H54 (cell line): ENCODE measurements around the gene NSMCE1.

Source experiments
- DNase-seq: peaks from one replicate; pipeline ENCODE4 v3.0.0; 2011; ENCODE audit warnings: low spot score, mixed read lengths; ENCODE audit not compliant: insufficient read length
- FAIRE-seq: peaks from 3 replicates; lab custom pipeline; 2011; peaks lifted over from hg19 to GRCh38; lab: Jason Lieb, UNC
- POLR2A ChIP-seq: IDR thresholded peaks from 2 replicates; pipeline ENCODE4 v1.6.1; 2011; ENCODE audit warnings: low read depth, mild to moderate bottlenecking, low read length

Gene NSMCE1

DNA sequence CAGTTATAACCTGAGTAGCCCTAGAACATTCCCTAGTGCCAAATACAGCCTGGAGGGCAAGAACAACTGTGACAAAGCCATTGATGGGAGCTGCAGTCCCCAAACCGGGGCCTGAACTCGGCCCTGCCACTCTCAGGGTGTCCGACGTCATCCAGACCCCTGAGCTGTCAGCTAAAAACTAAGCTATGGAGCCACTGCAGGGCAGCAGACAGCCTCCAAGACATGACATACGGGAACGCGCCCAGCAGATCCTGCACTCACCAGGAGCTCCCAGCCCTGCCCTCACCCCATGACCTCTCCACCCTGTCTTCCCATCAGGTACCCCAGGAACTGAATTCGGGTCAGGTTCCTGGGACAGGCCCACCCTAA lies 36.9 kb downstream of the NSMCE1 start:
- no peak for DNase-seq
- no peak for TF ChIP-seq POLR2A
- no peak for FAIRE-seq

- TF ChIP-seq POLR2A = no peak
- no peak for DNase-seq
Observed at GRCh38 chr16:27230562-27231001, 38.0 kb downstream of the NSMCE1 start.

DNA sequence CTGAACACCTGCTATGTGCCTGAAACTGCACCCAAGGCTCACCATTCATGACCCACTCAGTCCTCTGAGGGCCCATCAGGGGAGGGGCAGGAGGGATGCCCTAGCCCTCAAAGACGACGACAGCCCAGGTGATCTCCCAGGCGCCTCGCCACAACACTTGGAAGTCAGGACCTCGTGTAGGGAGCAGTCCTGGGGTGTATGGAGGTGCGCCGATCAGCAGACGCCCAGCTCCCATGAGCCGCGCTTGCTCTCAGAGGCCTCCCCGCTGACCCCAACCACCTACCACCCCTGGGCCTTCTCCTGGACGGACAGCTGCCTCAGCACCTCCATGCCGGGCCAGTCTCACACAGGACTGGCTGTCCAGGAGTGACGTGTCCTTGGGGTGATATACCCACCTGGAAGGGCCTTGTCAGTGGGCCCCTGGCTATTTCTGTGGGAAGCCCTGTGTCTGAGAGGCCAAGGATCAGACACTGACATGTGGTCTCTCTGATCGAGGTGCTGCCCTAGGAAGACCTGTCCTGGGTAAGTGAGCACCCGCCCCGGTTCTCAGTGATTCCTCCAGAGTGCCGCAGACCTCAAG lies 38.6 kb downstream of the NSMCE1 start:
- TF ChIP-seq POLR2A = no peak
- no peak for FAIRE-seq

More at GRCh38 chr16:27230562-27231001, 38.0 kb downstream of the NSMCE1 start:
- FAIRE-seq = no peak

DNA sequence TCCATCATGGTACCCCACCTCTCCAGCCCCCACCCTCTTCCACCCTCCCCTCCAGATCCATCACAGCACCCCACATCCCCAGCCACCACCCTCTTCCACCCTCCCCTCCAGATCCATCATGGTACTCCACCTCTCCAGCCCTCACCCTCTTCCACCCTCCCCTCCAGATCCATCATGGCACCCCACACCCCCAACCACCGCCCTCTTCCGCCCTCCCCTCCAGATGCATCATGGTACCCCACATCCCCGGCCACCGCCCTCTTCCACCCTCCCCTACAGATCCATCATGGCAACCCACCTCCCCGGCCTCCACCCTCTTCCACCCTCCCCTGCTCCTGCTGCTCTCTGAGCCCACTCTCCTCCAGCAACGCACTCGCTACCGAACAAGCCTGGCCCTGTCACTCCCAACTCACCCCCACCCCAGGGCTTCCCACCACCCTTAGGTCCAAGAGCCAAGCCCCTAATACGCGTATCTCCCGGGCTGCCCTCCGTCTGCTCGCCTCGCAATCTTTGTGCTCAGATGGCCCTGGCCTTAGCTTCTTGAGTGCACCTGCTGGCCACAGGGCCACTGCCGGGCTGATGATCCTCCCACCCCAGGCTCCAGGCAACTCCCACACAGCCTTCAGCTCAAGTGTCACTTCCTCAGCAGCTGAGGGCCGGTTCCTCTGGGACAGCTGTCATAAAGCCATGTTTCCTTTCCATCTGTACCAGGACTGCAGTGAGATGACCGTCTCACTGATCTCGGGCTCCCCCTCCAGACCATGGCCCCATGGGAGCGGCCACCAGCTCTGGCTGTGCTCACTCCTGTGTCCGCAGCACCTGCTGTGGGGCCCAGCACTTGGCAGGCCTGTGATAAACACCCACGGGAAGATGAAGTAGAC lies 39.7 kb downstream of the NSMCE1 start:
- FAIRE-seq (no peak), DNase-seq (no peak)
- TF ChIP-seq POLR2A = no peak

More for the DNA sequence above, 38.6 kb downstream of the NSMCE1 start:
- DNase-seq = no peak

GRCh38 chr16:27228045-27228444 lies 40.5 kb downstream of the NSMCE1 start:
- no peak for DNase-seq
- FAIRE-seq = no peak

DNA sequence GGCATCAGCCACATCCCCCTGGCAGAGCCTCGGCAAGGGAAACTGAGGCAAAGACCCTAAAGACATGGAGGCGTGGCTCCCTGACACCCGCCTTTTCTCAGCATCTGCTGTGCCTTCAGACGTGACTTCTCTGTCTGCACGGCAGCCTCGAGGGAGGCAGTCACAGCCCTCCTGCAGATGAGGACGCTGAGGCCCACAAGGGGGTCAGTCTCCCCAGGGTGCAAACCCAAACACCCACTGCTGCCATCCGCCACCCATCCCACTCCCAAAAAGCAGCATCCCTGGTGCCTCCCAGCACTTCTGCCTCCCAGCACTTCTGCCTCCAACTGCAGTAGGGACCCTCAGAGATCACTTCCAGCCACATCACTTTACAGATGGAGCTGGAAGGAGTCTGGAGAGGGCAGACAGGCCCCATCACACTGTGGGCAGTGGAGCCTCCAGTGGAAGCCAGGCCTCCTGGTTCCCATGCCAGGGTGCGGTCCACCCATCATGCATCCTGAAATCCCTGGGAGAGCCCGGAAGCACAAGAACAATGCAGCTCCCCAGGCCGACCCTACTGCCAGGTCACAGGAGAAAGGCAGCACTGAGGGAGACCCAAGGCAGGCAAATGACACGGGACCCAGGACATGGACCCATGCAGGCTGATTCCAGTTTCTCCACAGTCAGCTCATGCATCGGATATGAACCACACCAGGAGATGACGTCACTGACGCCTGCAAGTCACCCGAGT lies 41.4 kb downstream of the NSMCE1 start:
- no peak for TF ChIP-seq POLR2A
- FAIRE-seq = no peak
- no peak for DNase-seq

More at GRCh38 chr16:27228045-27228444, 40.5 kb downstream of the NSMCE1 start:
- TF ChIP-seq POLR2A = no peak

GRCh38 chr16:27226476-27226875 lies 42.1 kb downstream of the NSMCE1 start:
- DNase-seq (no peak), FAIRE-seq (no peak)
- no peak for TF ChIP-seq POLR2A

DNA sequence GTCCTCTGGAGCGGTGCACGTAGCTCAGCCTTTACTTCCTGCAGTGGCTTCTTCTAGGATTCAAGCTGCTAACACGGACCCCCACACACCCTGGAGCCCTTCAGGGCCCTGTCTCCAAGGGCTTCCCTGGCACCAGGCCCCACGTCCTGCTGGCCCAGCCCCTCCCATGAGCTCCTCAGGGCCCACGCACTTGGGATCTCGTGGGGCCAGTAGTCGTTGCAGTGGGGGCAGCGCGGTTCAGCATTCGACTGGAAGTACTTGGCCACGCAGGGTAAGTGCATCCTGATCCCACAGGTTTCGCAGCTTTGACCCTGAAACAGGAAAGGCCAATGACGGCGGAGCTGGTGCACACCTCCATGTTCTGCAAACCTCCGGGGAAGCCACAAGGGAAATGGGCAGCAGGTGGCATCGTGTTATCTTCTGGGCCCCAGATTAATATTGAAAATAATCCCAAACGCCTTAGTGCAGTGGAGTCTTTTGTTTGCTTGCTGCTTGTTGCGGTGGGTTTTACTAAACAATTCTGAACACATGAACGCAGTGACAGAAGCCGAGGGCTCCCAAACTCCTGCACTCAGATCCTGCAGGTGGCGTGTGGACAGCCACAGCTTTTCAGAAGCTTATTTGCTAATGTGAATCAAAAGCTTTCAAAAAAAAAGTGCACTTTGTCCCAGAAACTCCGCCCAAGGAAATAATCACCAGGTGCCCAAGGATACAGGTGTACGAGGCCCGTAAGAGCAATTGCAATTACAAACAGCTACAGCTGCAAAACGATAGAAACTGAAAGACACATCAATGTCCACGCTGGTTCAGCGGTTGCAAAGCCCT lies 42.8 kb downstream of the NSMCE1 start:
- TF ChIP-seq POLR2A = no peak
- FAIRE-seq (no peak), DNase-seq (no peak)

GRCh38 chr16:27224741-27225300 lies 43.8 kb downstream of the NSMCE1 start:
- no peak for FAIRE-seq
- no peak for DNase-seq
- TF ChIP-seq POLR2A = no peak

- no peak for TF ChIP-seq POLR2A
- no peak for FAIRE-seq
- no peak for DNase-seq
Observed at GRCh38 chr16:27224271-27224737, 44.3 kb downstream of the NSMCE1 start.

GRCh38 chr16:27223701-27224100 lies 44.9 kb downstream of the NSMCE1 start:
- no peak for FAIRE-seq
- no peak for TF ChIP-seq POLR2A

GRCh38 chr16:27223226-27223610 lies 45.4 kb downstream of the NSMCE1 start:
- 0 out of 2 replicates have a peak, but pooled peaks have one; percentile 4 for TF ChIP-seq POLR2A
- FAIRE-seq (no peak), DNase-seq (no peak)

More at GRCh38 chr16:27223701-27224100, 44.9 kb downstream of the NSMCE1 start:
- DNase-seq = no peak
